Hepatocyte (in vitro differentiated cells): ENCODE data around the gene SLC6A8. TPM values are rescaled to one million over a fixed set of nuclear protein-coding genes. Genes with fewer than 3 reads are reported as not detected.

Experiments used
- DNase-seq: peaks from one replicate; pipeline ENCODE4 v3.0.0-alpha.2; 2016; ENCODE audit warnings: low spot score
- H2AFZ ChIP-seq: fragments of 200-600 bp; sonication (generic); 2 replicates; pipeline ENCODE4 v1.6.0; 2016; ENCODE audit warnings: antibody characterized with exemption, mild to moderate bottlenecking
- H3K27ac ChIP-seq: fragments of 200-600 bp; sonication (generic); 2 replicates; pipeline ENCODE4 v1.5.1; 2016; ENCODE audit warnings: mild to moderate bottlenecking
- H3K27me3 ChIP-seq: fragments of 200-600 bp; sonication (generic); 2 replicates; pipeline ENCODE4 v1.6.1; 2016
- H3K36me3 ChIP-seq: fragments of 200-600 bp; sonication (generic); replicated peaks from 2 replicates; pipeline ENCODE4 v1.5.1; 2016; ENCODE audit warnings: low read depth; ENCODE audit not compliant: insufficient read depth
- H3K4me1 ChIP-seq: fragments of 200-600 bp; sonication (generic); 2 replicates; pipeline ENCODE4 v1.5.1; 2016; ENCODE audit warnings: mild to moderate bottlenecking, moderate library complexity; ENCODE audit not compliant: insufficient read depth
- H3K4me2 ChIP-seq: fragments of 200-600 bp; sonication (generic); 2 replicates; pipeline ENCODE4 v1.6.0; 2016
- H3K4me3 ChIP-seq: fragments of 200-600 bp; sonication (generic); 2 replicates; pipeline ENCODE4 v1.5.1; 2016; ENCODE audit warnings: mild to moderate bottlenecking
- H3K79me2 ChIP-seq: fragments of 200-600 bp; sonication (generic); 2 replicates; pipeline ENCODE4 v1.6.0; 2017; ENCODE audit warnings: mild to moderate bottlenecking
- H3K9me2 ChIP-seq: fragments of 200-600 bp; sonication (generic); replicated peaks from 2 replicates; pipeline ENCODE4 v1.6.0; 2017; ENCODE audit warnings: mild to moderate bottlenecking; ENCODE audit not compliant: insufficient read depth
- H3K9me3 ChIP-seq: fragments of 200-600 bp; sonication (generic); 2 replicates; pipeline ENCODE4 v1.5.1; 2016; ENCODE audit warnings: low read depth, mild to moderate bottlenecking
- H4K20me1 ChIP-seq: fragments of 200-600 bp; sonication (generic); 2 replicates; pipeline ENCODE4 v1.6.0; 2016; ENCODE audit warnings: mild to moderate bottlenecking; ENCODE audit not compliant: insufficient read depth, poor library complexity, severe bottlenecking
- EZH2 ChIP-seq: fragments of 200-600 bp; sonication (generic); IDR thresholded peaks from 2 replicates; pipeline ENCODE4 v1.6.1; 2016; ENCODE audit warnings: antibody characterized with exemption, mild to moderate bottlenecking, borderline replicate concordance
- EZH2phosphoT487 ChIP-seq: fragments of 200-600 bp; sonication (generic); IDR thresholded peaks from one replicate; pipeline ENCODE4 v1.6.1; 2018; ENCODE audit warnings: antibody characterized with exemption, mild to moderate bottlenecking, low read depth, moderate library complexity; ENCODE audit not compliant: unreplicated experiment, severe bottlenecking
- WGBS: methylation state at CpG from one replicate; pipeline ENCODE4 v1.1.6; 2016; ENCODE audit warnings: low lambda C conversion rate; ENCODE audit errors: missing lambda C conversion rate; 5-methylcytosine and 5-hydroxymethylcytosine counted together
- polyA plus RNA-seq: library from polyadenylated mRNA; unstranded; fragments of >200 nt; fragmentation: Nextera tagmentation; extraction: Ambion mirVana; gene quantifications from 2 replicates; pipeline ENCODE4 v1.2.1, GENCODE V29; 2016
- total RNA-seq: library from RNA; depleted of rRNA; stranded (reverse); fragments of >200 nt; gene quantifications from 2 replicates; pipeline ENCODE4 v1.2.3, GENCODE V29; 2014
- TF ChIP-seq, protein P1 (sequence below): fragments of 200-600 bp; sonication (generic); IDR thresholded peaks from 2 replicates; pipeline ENCODE4 v1.5.1; 2016; ENCODE audit warnings: antibody characterized with exemption, mild to moderate bottlenecking; ENCODE audit not compliant: poor library complexity

SLC6A8 gene
- total and polyA plus RNA-seq, 2 experiments from 2014 or later = 28.4 to 36.7 TPM

DNA sequence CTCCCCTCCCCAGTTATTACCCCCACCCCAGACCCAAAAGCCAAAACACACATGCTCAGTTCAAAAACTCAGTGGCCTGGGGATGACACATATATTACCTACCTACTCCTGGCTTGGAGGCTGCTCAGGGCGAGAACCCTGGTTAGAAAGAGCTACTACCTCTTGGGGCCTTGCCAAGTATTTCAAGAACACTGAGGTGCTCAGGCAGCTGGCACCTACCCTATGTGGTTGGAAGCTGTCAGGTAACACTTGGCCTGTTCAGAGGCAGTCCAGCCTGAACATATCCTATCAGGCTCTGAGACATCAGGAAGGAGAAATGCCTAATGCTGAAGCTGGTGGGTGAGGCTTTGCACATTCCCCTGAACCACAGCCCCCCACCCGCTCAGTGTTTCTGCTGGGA lies 31.5 kb downstream of the SLC6A8 start:
- Histone ChIP-seq H3K27me3 (no peaks in the 10 kb centered on the region), H3K4me3 (no peak overlapping the region), H3K36me3 (no peaks in the 10 kb centered on the region), H3K4me2 (no peak overlapping the region), H2AFZ (no peak overlapping the region), H3K9me3 (no peaks in the 10 kb centered on the region), H3K4me1 (peaks cover 11% of the 10 kb centered on the region), H4K20me1 (peaks cover 9% of the 10 kb centered on the region), H3K27ac (no peak overlapping the region), H3K9me2 (no peaks in the 10 kb centered on the region), H3K79me2 (peaks cover 32% of the 10 kb centered on the region)
- TF ChIP-seq EZH2 = no peak
- TF ChIP-seq, protein P1, sequence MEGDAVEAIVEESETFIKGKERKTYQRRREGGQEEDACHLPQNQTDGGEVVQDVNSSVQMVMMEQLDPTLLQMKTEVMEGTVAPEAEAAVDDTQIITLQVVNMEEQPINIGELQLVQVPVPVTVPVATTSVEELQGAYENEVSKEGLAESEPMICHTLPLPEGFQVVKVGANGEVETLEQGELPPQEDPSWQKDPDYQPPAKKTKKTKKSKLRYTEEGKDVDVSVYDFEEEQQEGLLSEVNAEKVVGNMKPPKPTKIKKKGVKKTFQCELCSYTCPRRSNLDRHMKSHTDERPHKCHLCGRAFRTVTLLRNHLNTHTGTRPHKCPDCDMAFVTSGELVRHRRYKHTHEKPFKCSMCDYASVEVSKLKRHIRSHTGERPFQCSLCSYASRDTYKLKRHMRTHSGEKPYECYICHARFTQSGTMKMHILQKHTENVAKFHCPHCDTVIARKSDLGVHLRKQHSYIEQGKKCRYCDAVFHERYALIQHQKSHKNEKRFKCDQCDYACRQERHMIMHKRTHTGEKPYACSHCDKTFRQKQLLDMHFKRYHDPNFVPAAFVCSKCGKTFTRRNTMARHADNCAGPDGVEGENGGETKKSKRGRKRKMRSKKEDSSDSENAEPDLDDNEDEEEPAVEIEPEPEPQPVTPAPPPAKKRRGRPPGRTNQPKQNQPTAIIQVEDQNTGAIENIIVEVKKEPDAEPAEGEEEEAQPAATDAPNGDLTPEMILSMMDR = no peak
- TF ChIP-seq EZH2phosphoT487 = no peak
- DNase-seq = no peak
- WGBS = 83% methylated on average over 2 of the region's 2 CpGs

DNA sequence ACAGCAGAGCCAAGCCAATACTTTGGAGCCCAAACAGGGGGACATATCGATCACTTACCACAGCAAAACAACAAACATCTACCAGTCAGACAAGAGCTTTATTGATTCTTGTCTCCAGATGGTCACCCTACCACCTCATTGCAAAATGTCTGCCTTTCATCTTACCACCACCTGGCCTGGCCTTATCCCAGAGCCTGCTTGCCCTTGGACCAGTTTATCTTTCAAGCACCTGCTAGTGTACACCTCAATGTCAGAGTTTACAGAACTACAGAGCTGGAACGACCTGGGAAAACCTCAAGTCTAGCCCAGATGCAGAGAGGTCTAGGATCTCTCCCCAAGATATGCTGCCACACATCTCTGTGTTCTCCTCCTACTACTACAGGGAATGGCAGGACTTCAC lies 32.0 kb downstream of the SLC6A8 start:
- Histone ChIP-seq H4K20me1 (peaks cover 9% of the 10 kb centered on the region), H3K4me3 (no peak overlapping the region), H3K4me2 (no peak overlapping the region), H3K4me1 (peaks cover 11% of the 10 kb centered on the region), H3K9me2 (no peaks in the 10 kb centered on the region), H2AFZ (no peak overlapping the region), H3K79me2 (peaks cover 32% of the 10 kb centered on the region), H3K27ac (no peak overlapping the region), H3K36me3 (no peaks in the 10 kb centered on the region), H3K27me3 (no peaks in the 10 kb centered on the region), H3K9me3 (no peaks in the 10 kb centered on the region)
- WGBS = 64% methylated on average over 2 of the region's 2 CpGs
- TF ChIP-seq EZH2 (no peak), EZH2phosphoT487 (no peak)
- TF ChIP-seq, protein P1 = no peak
- DNase-seq = no peak

DNA sequence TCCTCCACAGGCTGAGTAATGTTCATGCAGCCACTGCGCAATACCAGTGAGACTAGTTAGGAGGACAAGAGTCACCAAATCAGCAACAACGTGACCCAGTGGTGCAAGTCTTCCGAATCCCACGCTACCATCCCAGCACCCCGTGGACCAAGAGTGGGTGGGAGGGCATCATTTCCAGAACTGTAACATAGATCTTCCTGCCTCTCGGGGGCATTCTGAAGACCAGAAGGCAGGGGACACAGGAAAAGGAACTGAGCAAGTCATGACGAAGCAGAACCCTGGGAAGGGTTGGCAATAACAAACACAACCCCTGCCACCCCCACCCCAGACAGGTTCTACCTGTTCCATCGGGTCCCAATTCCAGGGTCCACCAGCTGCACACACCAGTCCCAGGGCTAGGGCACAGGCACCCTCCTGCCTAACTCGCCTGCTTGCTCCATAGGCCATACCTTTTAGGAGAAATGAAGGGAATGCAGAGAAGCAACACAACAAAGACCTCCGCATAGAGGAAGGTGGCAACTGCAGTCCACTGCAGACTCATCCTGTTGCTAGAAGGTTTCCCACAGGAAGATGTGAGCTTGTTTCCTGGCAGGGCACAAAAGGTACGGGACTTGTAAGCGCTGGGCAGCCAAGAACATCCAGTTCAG lies 35.1 kb downstream of the SLC6A8 start:
- Histone ChIP-seq H3K36me3 (no peaks in the 10 kb centered on the region), H3K27ac (peak overlapping the region; percentile 94), H3K27me3 (no peaks in the 10 kb centered on the region), H3K4me2 (peak overlapping the region; percentile 85), H3K9me2 (no peaks in the 10 kb centered on the region), H3K4me1 (peaks cover 32% of the 10 kb centered on the region), H3K79me2 (peaks cover 34% of the 10 kb centered on the region), H4K20me1 (peaks cover 9% of the 10 kb centered on the region), H2AFZ (no peak overlapping the region), H3K9me3 (no peaks in the 10 kb centered on the region), H3K4me3 (peak overlapping the region; percentile 38)
- TF ChIP-seq EZH2 (no peak), EZH2phosphoT487 (no peak)
- TF ChIP-seq, protein P1 = no peak
- WGBS = 59% methylated on average over 12 of the region's 12 CpGs
- DNase-seq = no peak
